GM12878 (cell line): Measurements from ENCODE around the gene LDLRAD4. TPM values are rescaled to one million over a fixed set of nuclear protein-coding genes. Genes with fewer than 3 reads are reported as not detected.

Source experiments
- ATAC-seq: fragments of 200-7000 bp; cut with Tn5 transposase; 3 replicates; pipeline ENCODE4 v1.9.1; 2020; ENCODE audit warnings: mild to moderate bottlenecking, moderate library complexity
- BruUV-seq: library from RNA; stranded (reverse); fragments of 400-500 nt; replicated peaks from 2 replicates; lab custom pipeline; 2021; lab: Mats Ljungman, UMichigan
- CTCF ChIA-PET: fragments of 300-600 bp; sonication (Branson Sonifier 250); formaldehyde crosslinking; extraction: SDS; loops from one replicate; lab custom pipeline; 2021; ENCODE audit warnings: inconsistent platforms; lab: Yijun Ruan, JAX
- POLR2A ChIA-PET: fragments of 350-600 bp; formaldehyde crosslinking; extraction: SDS; loops from one replicate; lab custom pipeline; 2021; ENCODE audit warnings: inconsistent platforms; lab: Charles Lee
- RAD21 ChIA-PET: fragments of 300-600 bp; sonication (Branson Sonifier 250); formaldehyde crosslinking; loops from one replicate; lab custom pipeline; 2023; ENCODE audit warnings: antibody characterized with exemption; ENCODE audit not compliant: unreplicated experiment; lab: Charles Lee
- SMC1A ChIA-PET: fragments of 300-600 bp; sonication (Branson Sonifier 250); formaldehyde crosslinking; loops from one replicate; lab custom pipeline; 2023; ENCODE audit not compliant: unreplicated experiment, uncharacterized antibody; lab: Charles Lee
- DNase-seq: peaks from one replicate; pipeline ENCODE4 v3.0.0-alpha.2; 2011; ENCODE audit warnings: low read depth, low spot score
- FAIRE-seq: peaks from 3 replicates; lab custom pipeline; 2011; peaks lifted over from hg19 to GRCh38; lab: Jason Lieb, UNC
- H2AFZ ChIP-seq: 2 replicates; pipeline ENCODE4 v1.6.0; 2011; ENCODE audit warnings: low read depth, low read length, control low read depth; ENCODE audit not compliant: control insufficient read depth
- H3K27ac ChIP-seq: 2 replicates; pipeline ENCODE4 v1.5.1; 2011; ENCODE audit warnings: control low read depth; ENCODE audit not compliant: control insufficient read depth, insufficient read depth
- H3K27me3 ChIP-seq, 2 experiments: replicated peaks in 1 of 2; 2 replicates each; pipeline versions ENCODE4 v1.6.0 to v1.6.1; 2011; ENCODE audit warnings: low read length in 1 of 2; ENCODE audit not compliant: control insufficient read depth in 2 of 2, insufficient read depth in 2 of 2
- H3K36me3 ChIP-seq, 2 experiments: 2 replicates each; pipeline ENCODE4 v1.5.1; 2011; ENCODE audit warnings: low read length in 1 of 2; ENCODE audit not compliant: control insufficient read depth in 2 of 2, insufficient read depth in 2 of 2
- H3K4me1 ChIP-seq: 2 replicates; pipeline ENCODE4 v1.6.1; 2011; ENCODE audit warnings: mild to moderate bottlenecking, low read length, moderate library complexity, mixed read lengths; ENCODE audit not compliant: control insufficient read depth, insufficient read depth
- H3K4me2 ChIP-seq: 2 replicates; pipeline ENCODE4 v1.6.0; 2011; ENCODE audit warnings: control low read depth; ENCODE audit not compliant: control insufficient read depth, insufficient read depth
- H3K4me3 ChIP-seq: fragments of 200-600 bp; sonication (generic); 2 replicates; pipeline ENCODE4 v1.5.1; 2016
- H3K79me2 ChIP-seq: 2 replicates; pipeline ENCODE4 v1.6.0; 2011; ENCODE audit warnings: low read length; ENCODE audit not compliant: control insufficient read depth, insufficient read depth
- H3K9ac ChIP-seq: 2 replicates; pipeline ENCODE4 v1.8.0; 2011; ENCODE audit warnings: low read length, control low read depth, mixed read lengths; ENCODE audit not compliant: control insufficient read depth, insufficient read depth
- H3K9me3 ChIP-seq: replicated peaks from 3 replicates; pipeline ENCODE4 v1.5.1; 2011; ENCODE audit warnings: mild to moderate bottlenecking, low read length; ENCODE audit not compliant: control insufficient read depth, insufficient read depth
- H4K20me1 ChIP-seq: 2 replicates; pipeline ENCODE4 v1.6.0; 2011; ENCODE audit not compliant: control insufficient read depth, insufficient read depth
- CBX3 ChIP-seq: fragments of 200-600 bp; sonication (generic); IDR thresholded peaks from 2 replicates; pipeline ENCODE4 v1.6.1; 2016; ENCODE audit warnings: low read depth, borderline replicate concordance
- CHD4 ChIP-seq: fragments of 200-600 bp; sonication (generic); IDR thresholded peaks from 2 replicates; pipeline ENCODE4 v1.6.1; 2016; ENCODE audit warnings: mild to moderate bottlenecking
- CREB1 ChIP-seq: IDR thresholded peaks from 2 replicates; pipeline ENCODE4 v1.6.1; 2012; ENCODE audit warnings: low read depth, mild to moderate bottlenecking, inconsistent platforms
- CUX1 ChIP-seq: IDR thresholded peaks from 2 replicates; pipeline ENCODE4 v1.6.1; 2012; ENCODE audit warnings: improper control_type of control experiment, low read depth, low read length; ENCODE audit not compliant: insufficient replicate concordance
- FOXK2 ChIP-seq: fragments of 450-650 bp; IDR thresholded peaks from 2 replicates; pipeline ENCODE4 v1.6.1; 2017; ENCODE audit warnings: mild to moderate bottlenecking, moderate library complexity
- FOXM1 ChIP-seq: IDR thresholded peaks from 2 replicates; pipeline ENCODE4 v1.6.1; 2012; ENCODE audit warnings: low read depth, mild to moderate bottlenecking, inconsistent platforms, low read length, moderate library complexity
- IKZF1 ChIP-seq: fragments of 450-650 bp; conservative IDR thresholded peaks from 2 replicates; pipeline ENCODE4 v1.6.1; 2017; ENCODE audit warnings: antibody characterized with exemption, mild to moderate bottlenecking
- MEF2A ChIP-seq: IDR thresholded peaks from 2 replicates; pipeline ENCODE4 v1.6.1; 2011; ENCODE audit warnings: low read depth, mild to moderate bottlenecking, low read length, moderate library complexity; ENCODE audit not compliant: insufficient read depth
- MTA2 ChIP-seq: fragments of 450-650 bp; IDR thresholded peaks from 2 replicates; pipeline ENCODE4 v1.6.1; 2016; ENCODE audit warnings: low read depth, mild to moderate bottlenecking, moderate library complexity
- MYC ChIP-seq: IDR thresholded peaks from 2 replicates; pipeline ENCODE4 v1.6.1; 2011; ENCODE audit warnings: mild to moderate bottlenecking, low read length, moderate library complexity, inconsistent platforms; ENCODE audit not compliant: insufficient read depth, insufficient replicate concordance, insufficient read length, severe bottlenecking
- NFYA ChIP-seq: IDR thresholded peaks from 2 replicates; pipeline ENCODE4 v1.6.1; 2011; ENCODE audit warnings: low read depth, mild to moderate bottlenecking, low read length, improper control_type of control experiment, borderline replicate concordance
- PRDM15 ChIP-seq: fragments of 450-650 bp; formaldehyde crosslinking; IDR thresholded peaks from 2 replicates; pipeline ENCODE4 v1.4.0; 2020; ENCODE audit warnings: mild to moderate bottlenecking, moderate library complexity
- RCOR1 ChIP-seq: conservative IDR thresholded peaks from 2 replicates; pipeline ENCODE4 v1.6.1; 2012; ENCODE audit warnings: low read depth, low read length, improper control_type of control experiment
- SMARCA5 ChIP-seq: fragments of 450-650 bp; IDR thresholded peaks from 2 replicates; pipeline ENCODE4 v1.6.1; 2017; ENCODE audit warnings: mild to moderate bottlenecking
- SPI1 ChIP-seq: IDR thresholded peaks from 2 replicates; pipeline ENCODE4 v1.6.1; 2011; ENCODE audit warnings: low read depth, mild to moderate bottlenecking, low read length, moderate library complexity, borderline replicate concordance; ENCODE audit not compliant: insufficient read depth
- TARDBP ChIP-seq: IDR thresholded peaks from 2 replicates; pipeline ENCODE4 v1.6.1; 2016; ENCODE audit warnings: borderline replicate concordance
- TCF7 ChIP-seq: IDR thresholded peaks from 2 replicates; pipeline ENCODE4 v1.6.1; 2014; ENCODE audit warnings: antibody characterized with exemption, borderline replicate concordance
- WRNIP1 ChIP-seq: IDR thresholded peaks from 2 replicates; pipeline ENCODE4 v1.6.1; 2011; ENCODE audit warnings: low read depth, low read length, improper control_type of control experiment, borderline replicate concordance
- WGBS: methylation state at CpG from one replicate; pipeline ENCODE4 v1.1.6; 2016; ENCODE audit warnings: low lambda C conversion rate; ENCODE audit not compliant: insufficient replicate concordance, insufficient coverage; ENCODE audit errors: missing lambda C conversion rate; 5-methylcytosine and 5-hydroxymethylcytosine counted together
- in situ Hi-C: fragments of 300-500 bp; cut with MboI; formaldehyde crosslinking; loops from 9 replicates; pipeline ENCODE4 v1.14.3; 2018; ENCODE audit warnings: mixed read lengths
- intact Hi-C: fragments of 100-400 bp; cut with micrococcal nuclease; formaldehyde crosslinking; loops from one replicate; pipeline ENCODE4 v1.14.2; 2022; ENCODE audit not compliant: unreplicated experiment
- polyA plus RNA-seq, 11 experiments: library from polyadenylated mRNA; depleted of rRNA in 4 of 11; unstranded in 6 of 11; stranded (reverse) in 5 of 11; fragments of >200 nt; fragmentation: Nextera tagmentation in 4 of 11; fragmentation: Illumina TruSeq in 1 of 11; extraction: Ambion mirVana in 4 of 11; extraction: Trizol in 1 of 11; gene quantifications; 1 replicate in 1 of 11; 2 replicates in 10 of 11; pipeline versions ENCODE4 v1.2.1 to v1.2.3, GENCODE V29; 2011 to 2016; ENCODE audit warnings: inconsistent platforms in 2 of 11, missing spikeins in 2 of 11, low read depth in 1 of 11
- total RNA-seq, 4 experiments: library from RNA; depleted of rRNA in 3 of 4; stranded (reverse); fragments of >200 nt in 3 of 4; fragmentation: Illumina TruSeq in 1 of 4; extraction: Trizol in 1 of 4; gene quantifications; 2 replicates each; pipeline versions ENCODE4 v1.2.1 to v1.2.3, GENCODE V29; 2013 to 2021

The LDLRAD4 gene
- total and polyA plus RNA-seq, 10 of the 15 experiments (the other 5 are each of a cell fraction or from before 2014, with no cell fraction given) = 2.7 to 16.8 (median 11.2) TPM

- no peak for FAIRE-seq
- WGBS = 68% methylated on average over 16 of the region's 16 CpGs
- SMC1A ChIA-PET = no interaction called here
- RAD21 ChIA-PET = no interaction called here
- Histone ChIP-seq H4K20me1 (no peaks in the 10 kb centered on the region), H3K9ac (no peak overlapping the region), H3K4me2 (no peak overlapping the region), H3K79me2 (no peaks in the 10 kb centered on the region), H2AFZ (no peak overlapping the region), H3K4me1 (no peaks in the 10 kb centered on the region; the same call in 1 of the 2 replicates), H3K27me3 (no peaks in the 10 kb centered on the region), H3K9me3 (no peaks in the 10 kb centered on the region; the same call in 2 of the 3 replicates), H3K27ac (no peak overlapping the region), H3K4me3 (no peak overlapping the region), H3K36me3 (no peaks in the 10 kb centered on the region)
- intact Hi-C loops = no loop called here
- CTCF ChIA-PET = no interaction called here
- in situ Hi-C loops = no loop called here
- ATAC-seq = no peak
- BruUV-seq = no TSS peak
- POLR2A ChIA-PET = no interaction called here
- no peak for DNase-seq
- TF ChIP-seq MEF2A (no peak), MTA2 (no peak), NFYA (no peak), FOXK2 (no peak), SMARCA5 (no peak), RCOR1 (no peak), TARDBP (no peak), IKZF1 (no peak), CBX3 (no peak), SPI1 (no peak), MYC (no peak), CREB1 (no peak), CUX1 (no peak), WRNIP1 (no peak), CHD4 (no peak), TCF7 (no peak), FOXM1 (no peak), PRDM15 (CRISPR knock-in tag) (no peak)
Measured at GRCh38 chr18:13493725-13494124, 275.2 kb downstream of the LDLRAD4 start.
